K562 (cell line): ENCODE results near the gene PSORS1C1. TPM values are rescaled to one million over a fixed set of nuclear protein-coding genes. Genes with fewer than 3 reads are reported as not detected.

Experiments
- ATAC-seq: fragments of 200-7000 bp; cut with Tn5 transposase; 3 replicates; pipeline ENCODE4 v1.9.1; 2020; ENCODE audit warnings: moderate library complexity
- BruUV-seq: library from RNA; stranded (reverse); fragments of 400-500 nt; replicated peaks from 2 replicates; lab custom pipeline; 2021; lab: Mats Ljungman, UMichigan
- CTCF ChIA-PET: fragments of 300-600 bp; formaldehyde crosslinking; extraction: SDS; loops from one replicate; lab custom pipeline; 2021; ENCODE audit warnings: low intra/inter-chr PET ratio; lab: Yijun Ruan, JAX
- POLR2A ChIA-PET: fragments of 300-600, 350-650 bp; sonication (Branson Sonifier 250); formaldehyde crosslinking; extraction: SDS; loops from one replicate; lab custom pipeline; 2021; ENCODE audit warnings: antibody characterized with exemption, inconsistent platforms; lab: Yijun Ruan, JAX
- DNase-seq, 4 experiments: peaks; one replicate each; pipeline versions ENCODE4 v3.0.0 to v3.0.0-alpha.2; 2011 to 2018; ENCODE audit warnings: low spot score in 3 of 4, mixed read lengths in 3 of 4; ENCODE audit errors: extremely low read depth in 1 of 4
- FAIRE-seq: peaks from 2 replicates; lab custom pipeline; 2011; peaks lifted over from hg19 to GRCh38; lab: Jason Lieb, UNC
- H2AFZ ChIP-seq: 2 replicates; pipeline ENCODE4 v1.6.0; 2011; ENCODE audit warnings: low read depth, low read length, control low read depth, inconsistent platforms
- H3K27ac ChIP-seq: fragments of 200-600 bp; 3 replicates; pipeline ENCODE4 v1.8.0; 2011; ENCODE audit warnings: low read depth, mild to moderate bottlenecking, control low read depth, inconsistent platforms, low read length, moderate library complexity, mixed read lengths; ENCODE audit errors: extremely low read depth
- H3K27me3 ChIP-seq, 2 experiments: fragments of 300-600 bp in 1 of 2; 2 replicates in 1 of 2; 3 replicates in 1 of 2; pipeline versions ENCODE4 v1.6.0 to v1.8.0; 2011; ENCODE audit warnings: inconsistent platforms in 2 of 2, low read length in 2 of 2, mild to moderate bottlenecking in 1 of 2, mixed read lengths in 1 of 2, moderate library complexity in 1 of 2; ENCODE audit not compliant: control insufficient read depth in 2 of 2, insufficient read depth in 2 of 2
- H3K36me3 ChIP-seq: fragments of 300-600 bp; 3 replicates; pipeline ENCODE4 v1.8.0; 2011; ENCODE audit warnings: mild to moderate bottlenecking, low read length, inconsistent platforms; ENCODE audit not compliant: control insufficient read depth, insufficient read depth
- H3K4me1 ChIP-seq, 2 experiments: fragments of 200-600 bp in 1 of 2; replicated peaks in 1 of 2; 2 replicates in 1 of 2; 3 replicates in 1 of 2; pipeline versions ENCODE4 v1.5.1 to v1.8.0; 2011; ENCODE audit warnings: inconsistent platforms in 2 of 2, low read length in 2 of 2, mild to moderate bottlenecking in 1 of 2, mixed read lengths in 1 of 2, moderate library complexity in 1 of 2; ENCODE audit not compliant: control insufficient read depth in 2 of 2, insufficient read depth in 2 of 2
- H3K4me2 ChIP-seq: 2 replicates; pipeline ENCODE4 v1.6.1; 2011; ENCODE audit warnings: low read length, control low read depth, inconsistent platforms, mixed read lengths; ENCODE audit not compliant: insufficient read depth
- H3K4me3 ChIP-seq: fragments of 200-600 bp; sonication (generic), shearing (Covaris generic); 2 replicates; pipeline ENCODE4 v1.5.1; 2016; ENCODE audit warnings: control low read depth, inconsistent platforms
- H3K79me2 ChIP-seq: fragments of 200-600 bp; 3 replicates; pipeline ENCODE4 v1.8.0; 2011; ENCODE audit warnings: low read length, inconsistent platforms; ENCODE audit not compliant: control insufficient read depth, insufficient read depth
- H3K9ac ChIP-seq, 2 experiments: 2 replicates each; pipeline versions ENCODE4 v1.6.0 to v1.6.1; 2011; ENCODE audit warnings: low read depth in 2 of 2, low read length in 2 of 2, control low read depth in 1 of 2, inconsistent platforms in 1 of 2, mild to moderate bottlenecking in 1 of 2, mixed read lengths in 1 of 2; ENCODE audit not compliant: insufficient read depth in 1 of 2
- H3K9me1 ChIP-seq: one replicate; pipeline ENCODE4 v1.6.0; 2011; ENCODE audit warnings: inconsistent platforms, mild to moderate bottlenecking, low read length, moderate library complexity; ENCODE audit not compliant: control insufficient read depth, insufficient read depth
- H3K9me3 ChIP-seq: replicated peaks from 2 replicates; pipeline ENCODE4 v1.5.1; 2011; ENCODE audit warnings: low read depth, low read length, inconsistent platforms; ENCODE audit not compliant: control insufficient read depth, insufficient read depth
- H4K20me1 ChIP-seq: replicated peaks from 2 replicates; pipeline ENCODE4 v1.6.1; 2011; ENCODE audit warnings: low read length, inconsistent platforms, mixed read lengths; ENCODE audit not compliant: control insufficient read depth, insufficient read depth
- ARNT ChIP-seq, 2 experiments: fragments of 450-650 bp; IDR thresholded peaks; 2 replicates each; pipeline ENCODE4 v1.6.1; 2016; ENCODE audit warnings: mild to moderate bottlenecking in 1 of 2
- DLX4 ChIP-seq: fragments of 250-450 bp; sonication (Bioruptor Pico); IDR thresholded peaks from 2 replicates; pipeline ENCODE4 v1.6.1; 2021; ENCODE audit warnings: mild to moderate bottlenecking
- MCM2 ChIP-seq: fragments of 450-650 bp; IDR thresholded peaks from 2 replicates; pipeline ENCODE4 v1.6.1; 2017; ENCODE audit warnings: low read depth, mild to moderate bottlenecking
- MEF2D ChIP-seq: conservative IDR thresholded peaks from 2 replicates; pipeline ENCODE4 v1.6.1; 2016; ENCODE audit warnings: low read depth, missing genetic modification characterization, missing compliant biosample characterization
- PHF8 ChIP-seq: fragments of 200-600 bp; sonication (generic); IDR thresholded peaks from 2 replicates; pipeline ENCODE4 v1.6.1; 2012; ENCODE audit warnings: mixed run types, mild to moderate bottlenecking, inconsistent platforms, low read length, moderate library complexity, borderline replicate concordance
- RAD21 ChIP-seq, 2 experiments: fragments of 250-450 bp in 1 of 2; fragments of 450-650 bp in 1 of 2; sonication (Bioruptor Pico) in 1 of 2; formaldehyde crosslinking in 1 of 2; IDR thresholded peaks in 1 of 2; conservative IDR thresholded peaks in 1 of 2; 2 replicates each; pipeline versions ENCODE4 v1.4.0 to v1.8.0; 2020 to 2022; ENCODE audit warnings: mild to moderate bottlenecking in 2 of 2, moderate library complexity in 1 of 2
- RBM14 ChIP-seq: fragments of 200-400 bp; formaldehyde crosslinking; IDR thresholded peaks from 2 replicates; pipeline ENCODE4 v1.6.1; 2018; ENCODE audit warnings: low read depth, mild to moderate bottlenecking, low read length, moderate library complexity, borderline replicate concordance; ENCODE audit not compliant: insufficient read depth
- ZBTB17 ChIP-seq: fragments of 450-650 bp; formaldehyde crosslinking; IDR thresholded peaks from 2 replicates; pipeline ENCODE4 v1.4.0; 2020; ENCODE audit warnings: mild to moderate bottlenecking
- ZBTB7A ChIP-seq: IDR thresholded peaks from 2 replicates; pipeline ENCODE4 v1.6.1; 2011; ENCODE audit warnings: low read depth, mild to moderate bottlenecking, low read length, moderate library complexity, borderline replicate concordance; ENCODE audit not compliant: control insufficient read depth
- ZFP30 ChIP-seq: fragments of 250-450 bp; sonication (Bioruptor Pico); IDR thresholded peaks from 2 replicates; pipeline ENCODE4 v1.8.0; 2022; ENCODE audit warnings: moderate library complexity, mild to moderate bottlenecking, inconsistent platforms, borderline replicate concordance
- ZNF280B ChIP-seq: fragments of 250-450 bp; sonication (Bioruptor Pico); IDR thresholded peaks from 2 replicates; pipeline ENCODE4 v1.5.1; 2021; ENCODE audit warnings: mild to moderate bottlenecking
- ZNF384 ChIP-seq: IDR thresholded peaks from 2 replicates; pipeline ENCODE4 v1.6.1; 2012; ENCODE audit warnings: low read depth, low read length, improper control_type of control experiment
- ZNF449 ChIP-seq: fragments of 250-450 bp; sonication (Bioruptor Pico); IDR thresholded peaks from 2 replicates; pipeline ENCODE4 v1.8.0; 2022; ENCODE audit warnings: moderate library complexity, mild to moderate bottlenecking, inconsistent platforms
- ZNF561 ChIP-seq: fragments of 450-650 bp; formaldehyde crosslinking; conservative IDR thresholded peaks from 2 replicates; pipeline ENCODE4 v1.4.0; 2020; ENCODE audit warnings: mild to moderate bottlenecking, moderate library complexity
- ZNF586 ChIP-seq: fragments of 450-650 bp; formaldehyde crosslinking; conservative IDR thresholded peaks from 2 replicates; pipeline ENCODE4 v1.4.0; 2020; ENCODE audit warnings: mild to moderate bottlenecking, moderate library complexity
- WGBS: fragments of 100-300 bp; shearing (Covaris generic); methylation state at CpG from one replicate; pipeline ENCODE4 v1.1.6; 2016; ENCODE audit warnings: low coverage, mixed read lengths; ENCODE audit not compliant: insufficient coverage; ENCODE audit errors: missing lambda C conversion rate; 5-methylcytosine and 5-hydroxymethylcytosine counted together
- in situ Hi-C: fragments of 300-500 bp; cut with MboI; formaldehyde crosslinking; loops from 4 replicates; pipeline ENCODE4 v1.15.0; 2018; ENCODE audit warnings: inconsistent platforms, mixed read lengths
- intact Hi-C: fragments of 100-400 bp; cut with micrococcal nuclease; formaldehyde crosslinking; loops from 2 replicates; pipeline ENCODE4 v1.14.2; 2022
- polyA plus RNA-seq, 8 experiments: library from polyadenylated mRNA; depleted of rRNA in 4 of 8; stranded (reverse) in 5 of 8; unstranded in 3 of 8; fragments of >200 nt; fragmentation: Nextera tagmentation in 2 of 8; fragmentation: Illumina TruSeq in 1 of 8; extraction: Ambion mirVana in 2 of 8; extraction: Trizol in 1 of 8; gene quantifications; 2 replicates each; pipeline versions ENCODE4 v1.2.1 to v1.2.3, GENCODE V29; 2011 to 2014; ENCODE audit warnings: inconsistent platforms in 1 of 8, missing spikeins in 1 of 8
- total RNA-seq, 7 experiments: library from RNA; depleted of rRNA in 6 of 7; stranded (reverse); fragments of >200 nt in 6 of 7; fragmentation: Illumina TruSeq in 2 of 7; extraction: Trizol in 2 of 7; gene quantifications; 2 replicates each; pipeline versions ENCODE4 v1.2.1 to v1.2.3, GENCODE V29; 2011 to 2021; ENCODE audit warnings: low replicate concordance in 1 of 7
- TF ChIP-seq, protein P1 (sequence below): IDR thresholded peaks from 3 replicates; pipeline ENCODE4 v1.6.1; 2011; ENCODE audit warnings: borderline replicate concordance, mild to moderate bottlenecking, moderate library complexity; ENCODE audit not compliant: insufficient read length; ENCODE audit errors: extremely low read depth

The PSORS1C1 gene
- total and polyA plus RNA-seq, 9 of the 15 experiments (the other 6 are each of a cell fraction or from before 2014, with no cell fraction given): 0.11 TPM; not detected in 8

GRCh38 chr6:31132806-31133205 is 18.2 kb downstream of the PSORS1C1 start:
- Histone ChIP-seq H3K9ac (no peak overlapping the region), H3K4me2 (no peak overlapping the region), H3K27ac (no peak overlapping the region), H3K4me3 (no peak overlapping the region), H4K20me1 (peaks cover 3% of the 10 kb centered on the region; the same call in 1 of the 2 replicates), H3K79me2 (no peaks in the 10 kb centered on the region), H3K36me3 (no peaks in the 10 kb centered on the region), H2AFZ (no peak overlapping the region), H3K9me3 (no peaks in the 10 kb centered on the region), H3K9me1 (no peaks in the 10 kb centered on the region), H3K27me3 (peaks cover 18 to 45% of the 10 kb centered on the region in 2 experiments)
- BruUV-seq: no TSS peak
- DNase-seq (no peak), ATAC-seq (no peak), FAIRE-seq (no peak)
- intact Hi-C loops (no loop called here), in situ Hi-C loops (no loop called here)
- POLR2A ChIA-PET: interaction anchor here (0.8 to 1.2 kb wide), 5 partner anchors 10 to 261 kb away, joined by 3 to 5 read pairs (median 3); no protein-coding TSS in a partner anchor
- CTCF ChIA-PET: no interaction called here
- TF ChIP-seq DLX4 (CRISPR knock-in tag) (no peak), ZNF449 (CRISPR knock-in tag) (no peak), ZNF384 (no peak), MEF2D (tag) (no peak), ZFP30 (no peak), ZBTB17 (CRISPR knock-in tag) (no peak), ZNF586 (CRISPR knock-in tag) (no peak), MCM2 (no peak), ZNF561 (CRISPR knock-in tag) (no peak), ARNT (IDR thresholded peaks at IDR 0.05) (no peak), PHF8 (no peak), ZBTB7A (no peak), ZNF280B (CRISPR knock-in tag) (no peak), RAD21 (CRISPR knock-in tag; conservative IDR thresholded peaks at IDR 0.05 in 1 of 2, IDR thresholded peaks at IDR 0.05 in 1 of 2) (no peak), RBM14 (no peak)
- TF ChIP-seq, protein P1, sequence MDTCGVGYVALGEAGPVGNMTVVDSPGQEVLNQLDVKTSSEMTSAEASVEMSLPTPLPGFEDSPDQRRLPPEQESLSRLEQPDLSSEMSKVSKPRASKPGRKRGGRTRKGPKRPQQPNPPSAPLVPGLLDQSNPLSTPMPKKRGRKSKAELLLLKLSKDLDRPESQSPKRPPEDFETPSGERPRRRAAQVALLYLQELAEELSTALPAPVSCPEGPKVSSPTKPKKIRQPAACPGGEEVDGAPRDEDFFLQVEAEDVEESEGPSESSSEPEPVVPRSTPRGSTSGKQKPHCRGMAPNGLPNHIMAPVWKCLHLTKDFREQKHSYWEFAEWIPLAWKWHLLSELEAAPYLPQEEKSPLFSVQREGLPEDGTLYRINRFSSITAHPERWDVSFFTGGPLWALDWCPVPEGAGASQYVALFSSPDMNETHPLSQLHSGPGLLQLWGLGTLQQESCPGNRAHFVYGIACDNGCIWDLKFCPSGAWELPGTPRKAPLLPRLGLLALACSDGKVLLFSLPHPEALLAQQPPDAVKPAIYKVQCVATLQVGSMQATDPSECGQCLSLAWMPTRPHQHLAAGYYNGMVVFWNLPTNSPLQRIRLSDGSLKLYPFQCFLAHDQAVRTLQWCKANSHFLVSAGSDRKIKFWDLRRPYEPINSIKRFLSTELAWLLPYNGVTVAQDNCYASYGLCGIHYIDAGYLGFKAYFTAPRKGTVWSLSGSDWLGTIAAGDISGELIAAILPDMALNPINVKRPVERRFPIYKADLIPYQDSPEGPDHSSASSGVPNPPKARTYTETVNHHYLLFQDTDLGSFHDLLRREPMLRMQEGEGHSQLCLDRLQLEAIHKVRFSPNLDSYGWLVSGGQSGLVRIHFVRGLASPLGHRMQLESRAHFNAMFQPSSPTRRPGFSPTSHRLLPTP: no peak
- TF ChIP-seq, all 486 proteins: peak for 0
- H3K4me1 ChIP-seq: peaks cover 2 to 5% of the 10 kb centered on the region in 2 experiments; a peak in 3 of 5 replicates
- WGBS: 4% methylated on average over 6 of the region's 6 CpGs
